Neural progenitor cell (in vitro differentiated cells): Measurements from ENCODE around the gene FOXE3. TPM values are rescaled to one million over a fixed set of nuclear protein-coding genes. Genes with fewer than 3 reads are reported as not detected.

Source experiments
- DNase-seq: peaks from one replicate; pipeline ENCODE4 v3.0.0-alpha.2; 2016; ENCODE audit warnings: low spot score
- H2AFZ ChIP-seq: fragments of 200-600 bp; sonication (generic); replicated peaks from 2 replicates; pipeline ENCODE4 v1.6.1; 2016; ENCODE audit warnings: antibody characterized with exemption
- H3F3A ChIP-seq: fragments of 200-600 bp; sonication (generic); 2 replicates; pipeline ENCODE4 v1.6.1; 2016; ENCODE audit warnings: antibody characterized with exemption, low read depth
- H3K27ac ChIP-seq: fragments of 200-600 bp; sonication (generic); 2 replicates; pipeline ENCODE4 v1.5.1; 2016; ENCODE audit warnings: mild to moderate bottlenecking
- H3K27me3 ChIP-seq: fragments of 200-600 bp; sonication (generic); 2 replicates; pipeline ENCODE4 v1.6.1; 2016; ENCODE audit warnings: mild to moderate bottlenecking, moderate library complexity
- H3K36me3 ChIP-seq: fragments of 200-600 bp; sonication (generic); 2 replicates; pipeline ENCODE4 v1.5.1; 2016
- H3K4me1 ChIP-seq: fragments of 200-600 bp; sonication (generic); 2 replicates; pipeline ENCODE4 v1.6.1; 2016; ENCODE audit warnings: mixed run types
- H3K4me2 ChIP-seq: fragments of 200-600 bp; sonication (generic); 2 replicates; pipeline ENCODE4 v1.6.1; 2016
- H3K4me3 ChIP-seq: fragments of 200-600 bp; sonication (generic); 2 replicates; pipeline ENCODE4 v1.5.1; 2016
- H3K79me2 ChIP-seq: fragments of 200-600 bp; sonication (generic); 2 replicates; pipeline ENCODE4 v1.6.1; 2016; ENCODE audit warnings: low read depth
- H3K9ac ChIP-seq: fragments of 200-600 bp; sonication (generic); 2 replicates; pipeline ENCODE4 v1.6.1; 2016
- H3K9me3 ChIP-seq: fragments of 200-600 bp; sonication (generic); 2 replicates; pipeline ENCODE4 v1.5.1; 2016; ENCODE audit warnings: low read depth
- H4K20me1 ChIP-seq: fragments of 200-600 bp; sonication (generic); 2 replicates; pipeline ENCODE4 v1.6.1; 2016; ENCODE audit warnings: low read depth
- H3K27ac Mint-ChIP-seq: 3 replicates; pipeline ENCODE4 v1.8.0; 2021; ENCODE audit warnings: mixed read lengths
- H3K27me3 Mint-ChIP-seq: 2 replicates; pipeline ENCODE4 v1.8.0; 2022; ENCODE audit warnings: low read depth, mild to moderate bottlenecking, inconsistent platforms, moderate library complexity, mixed read lengths; ENCODE audit not compliant: insufficient read depth
- H3K36me3 Mint-ChIP-seq: 3 replicates; pipeline ENCODE4 v1.8.0; 2021; ENCODE audit warnings: mixed read lengths
- H3K4me1 Mint-ChIP-seq: 3 replicates; pipeline ENCODE4 v1.8.0; 2021; ENCODE audit warnings: mixed read lengths
- H3K4me3 Mint-ChIP-seq: 3 replicates; pipeline ENCODE4 v1.8.0; 2021; ENCODE audit warnings: mild to moderate bottlenecking, moderate library complexity, mixed read lengths
- H3K9me3 Mint-ChIP-seq: 3 replicates; pipeline ENCODE4 v1.8.0; 2020; ENCODE audit warnings: mixed read lengths
- EZH2 ChIP-seq: fragments of 200-600 bp; sonication (generic); IDR thresholded peaks from 2 replicates; pipeline ENCODE4 v1.6.1; 2017; ENCODE audit warnings: antibody characterized with exemption, mild to moderate bottlenecking, moderate library complexity
- EZH2phosphoT487 ChIP-seq: fragments of 200-600 bp; sonication (generic); IDR thresholded peaks from 2 replicates; pipeline ENCODE4 v1.6.1; 2017; ENCODE audit warnings: antibody characterized with exemption
- total RNA-seq: library from RNA; depleted of rRNA; stranded (reverse); fragments of >200 nt; gene quantifications from 2 replicates; pipeline ENCODE4 v1.2.3, GENCODE V29; 2015; ENCODE audit warnings: low replicate concordance
- TF ChIP-seq, protein P1 (sequence below): fragments of 200-600 bp; sonication (generic); IDR thresholded peaks from 2 replicates; pipeline ENCODE4 v1.5.1; 2017; ENCODE audit warnings: antibody characterized with exemption, mild to moderate bottlenecking

Gene FOXE3
- total RNA-seq, 1 donor from 2014 or later, result not detected

DNA sequence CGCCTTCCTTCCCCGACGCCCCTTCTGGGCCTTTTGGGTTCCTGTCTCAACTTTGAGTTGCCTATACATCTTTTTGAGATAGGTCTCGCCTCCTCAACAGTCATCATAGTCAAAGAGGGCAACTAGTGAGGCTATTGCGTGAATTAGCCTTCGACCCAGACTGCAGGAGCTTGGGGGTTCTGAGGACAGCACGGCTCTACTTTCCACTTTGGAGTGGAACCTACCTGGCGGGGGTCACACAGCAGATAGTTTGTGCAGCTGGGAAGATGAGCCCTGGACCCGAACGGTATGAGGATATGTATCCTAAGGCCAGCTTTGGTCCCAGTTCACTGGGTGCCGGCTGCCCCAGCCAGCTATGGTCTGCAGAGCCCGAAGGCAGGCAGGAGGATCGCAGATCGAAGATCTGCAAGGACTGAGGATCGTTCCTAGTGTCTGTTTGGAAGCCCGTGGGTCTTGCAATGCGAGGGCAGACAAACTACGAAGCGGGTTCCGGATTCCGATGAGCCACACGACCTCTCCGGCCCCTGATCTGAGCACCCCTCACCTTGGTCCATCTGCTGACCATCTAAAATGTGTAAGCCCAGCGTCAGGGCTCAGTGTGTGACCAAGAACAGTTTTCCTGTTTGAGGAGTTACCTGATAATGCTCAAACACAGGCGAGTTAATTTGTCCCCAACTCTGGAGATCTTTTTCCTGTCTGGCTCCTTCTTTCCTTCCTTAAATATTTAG, 29.9 kb downstream of the FOXE3 start:
- H3K27me3 ChIP-seq, result peaks cover 100% of the 10 kb centered on the region
- Mint-ChIP-seq H3K9me3 (peaks cover 2% of the 10 kb centered on the region), H3K27ac (no peak overlapping the region), H3K27me3 (peaks cover 72% of the 10 kb centered on the region), H3K36me3 (no peaks in the 10 kb centered on the region), H3K4me1 (peaks cover 20% of the 10 kb centered on the region), H3K4me3 (peak overlapping the region; percentile 2)
- peaks cover 31% of the 10 kb centered on the region for H3F3A ChIP-seq
- no peaks in the 10 kb centered on the region for H3K36me3 ChIP-seq
- H2AFZ ChIP-seq, result no peak overlapping the region
- no peak overlapping the region for H3K27ac ChIP-seq
- H3K79me2 ChIP-seq, result no peaks in the 10 kb centered on the region
- peaks cover 23% of the 10 kb centered on the region for H3K4me1 ChIP-seq
- no peak overlapping the region for H3K9ac ChIP-seq
- no peak overlapping the region for H3K4me3 ChIP-seq
- TF ChIP-seq, protein P1, sequence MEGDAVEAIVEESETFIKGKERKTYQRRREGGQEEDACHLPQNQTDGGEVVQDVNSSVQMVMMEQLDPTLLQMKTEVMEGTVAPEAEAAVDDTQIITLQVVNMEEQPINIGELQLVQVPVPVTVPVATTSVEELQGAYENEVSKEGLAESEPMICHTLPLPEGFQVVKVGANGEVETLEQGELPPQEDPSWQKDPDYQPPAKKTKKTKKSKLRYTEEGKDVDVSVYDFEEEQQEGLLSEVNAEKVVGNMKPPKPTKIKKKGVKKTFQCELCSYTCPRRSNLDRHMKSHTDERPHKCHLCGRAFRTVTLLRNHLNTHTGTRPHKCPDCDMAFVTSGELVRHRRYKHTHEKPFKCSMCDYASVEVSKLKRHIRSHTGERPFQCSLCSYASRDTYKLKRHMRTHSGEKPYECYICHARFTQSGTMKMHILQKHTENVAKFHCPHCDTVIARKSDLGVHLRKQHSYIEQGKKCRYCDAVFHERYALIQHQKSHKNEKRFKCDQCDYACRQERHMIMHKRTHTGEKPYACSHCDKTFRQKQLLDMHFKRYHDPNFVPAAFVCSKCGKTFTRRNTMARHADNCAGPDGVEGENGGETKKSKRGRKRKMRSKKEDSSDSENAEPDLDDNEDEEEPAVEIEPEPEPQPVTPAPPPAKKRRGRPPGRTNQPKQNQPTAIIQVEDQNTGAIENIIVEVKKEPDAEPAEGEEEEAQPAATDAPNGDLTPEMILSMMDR, result no peak
- peak; percentile 17 for TF ChIP-seq EZH2phosphoT487
- H4K20me1 ChIP-seq, result peaks cover 92% of the 10 kb centered on the region
- no peak for DNase-seq
- no peaks in the 10 kb centered on the region for H3K9me3 ChIP-seq
- no peak overlapping the region for H3K4me2 ChIP-seq

GRCh38 chr1:47448462-47449222, 32.6 kb downstream of the FOXE3 start:
- Histone ChIP-seq H3K36me3 (no peaks in the 10 kb centered on the region), H3K9ac (no peak overlapping the region), H3K9me3 (no peaks in the 10 kb centered on the region), H3K27ac (no peak overlapping the region), H3F3A (peaks cover 21% of the 10 kb centered on the region), H2AFZ (no peak overlapping the region), H3K4me1 (peaks cover 18% of the 10 kb centered on the region), H3K79me2 (no peaks in the 10 kb centered on the region), H4K20me1 (peaks cover 65% of the 10 kb centered on the region), H3K4me2 (no peak overlapping the region), H3K4me3 (no peak overlapping the region), H3K27me3 (peaks cover 96% of the 10 kb centered on the region)
- H3K36me3 Mint-ChIP-seq, result no peaks in the 10 kb centered on the region
- H3K4me3 Mint-ChIP-seq, result peak overlapping the region; percentile 46
- no peak for DNase-seq
- peaks cover 14% of the 10 kb centered on the region for H3K4me1 Mint-ChIP-seq
- no peak overlapping the region for H3K27ac Mint-ChIP-seq
- peaks cover 84% of the 10 kb centered on the region for H3K27me3 Mint-ChIP-seq
- TF ChIP-seq, protein P1, result no peak
- no peak for TF ChIP-seq EZH2
- no peak for TF ChIP-seq EZH2phosphoT487
- peaks cover 2% of the 10 kb centered on the region for H3K9me3 Mint-ChIP-seq

- Histone ChIP-seq H3K79me2 (no peaks in the 10 kb centered on the region), H3K27ac (no peak overlapping the region), H3F3A (peaks cover 8% of the 10 kb centered on the region), H4K20me1 (peaks cover 52% of the 10 kb centered on the region), H3K4me2 (peak overlapping the region; percentile 17), H2AFZ (no peak overlapping the region), H3K9me3 (no peaks in the 10 kb centered on the region), H3K27me3 (peaks cover 83% of the 10 kb centered on the region), H3K9ac (no peak overlapping the region), H3K36me3 (no peaks in the 10 kb centered on the region), H3K4me1 (peaks cover 6% of the 10 kb centered on the region), H3K4me3 (no peak overlapping the region)
- peaks cover 2% of the 10 kb centered on the region for H3K9me3 Mint-ChIP-seq
- TF ChIP-seq, protein P1, result peak; percentile 71
- peak; percentile 62 for TF ChIP-seq EZH2
- peak; percentile 51 for TF ChIP-seq EZH2phosphoT487
- H3K36me3 Mint-ChIP-seq, result no peaks in the 10 kb centered on the region
- DNase-seq, result peak; percentile 78
- peaks cover 71% of the 10 kb centered on the region for H3K27me3 Mint-ChIP-seq
- peaks cover 4% of the 10 kb centered on the region for H3K4me1 Mint-ChIP-seq
- no peak overlapping the region for H3K27ac Mint-ChIP-seq
- H3K4me3 Mint-ChIP-seq, result no peak overlapping the region
These were observed 33.9 kb downstream of the FOXE3 start for GRCh38 chr1:47449822-47450552.
